NCI-H1417 (cell line): ENCODE measurements around the gene MB21D2.
A peak's percentile ranks its signal among the peaks of the same experiment; 100 is the strongest.

Experiments
- DNase-seq, 3 experiments: peaks; one replicate each; lab custom pipeline; 2025; lab: John Stamatoyannopoulos, UW

MB21D2 gene

GRCh38 chr3:192921793-192922192, 4.1 kb upstream of the MB21D2 start:
- DNase-seq = no peak

DNA sequence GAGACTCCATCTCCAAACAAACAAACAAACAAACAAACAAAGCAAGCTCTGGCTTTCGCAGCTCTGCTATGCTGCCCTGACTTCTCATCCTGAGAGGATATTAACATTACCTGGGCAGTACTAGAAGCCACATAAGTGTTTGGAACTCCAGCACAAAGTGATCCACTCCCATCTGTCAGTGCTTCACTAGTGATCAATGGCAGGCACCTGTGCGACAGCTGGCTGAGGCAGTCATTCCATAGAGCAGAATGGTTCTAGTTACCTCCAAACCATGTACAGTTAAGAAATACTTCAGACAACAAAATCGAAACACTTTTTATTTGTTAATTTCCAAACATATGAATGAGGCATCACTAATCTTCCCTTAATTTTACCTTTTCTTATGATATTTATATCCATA, 2.8 kb upstream of the MB21D2 start:
- DNase-seq = peak in 1 of 3 experiments; percentile 58

GRCh38 chr3:192919901-192920300, 2.2 kb upstream of the MB21D2 start:
- DNase-seq = no peak

GRCh38 chr3:192918275-192918588, 576 bp upstream of the MB21D2 start:
- no peak for DNase-seq

GRCh38 chr3:192917028-192917403, 640 bp downstream of the MB21D2 start:
- DNase-seq = peak; percentile 67 to 95 (median 94)

- DNase-seq = peak; percentile 30 to 86 (median 79)
These were observed 1.2 kb downstream of the MB21D2 start for GRCh38 chr3:192916371-192917027.

GRCh38 chr3:192915722-192916121, 1.9 kb downstream of the MB21D2 start:
- DNase-seq = peak; percentile 13 to 73 (median 45)

- peak; percentile 72 to 87 (median 76) for DNase-seq
These were observed 2.4 kb downstream of the MB21D2 start for GRCh38 chr3:192915304-192915703.

- peak; percentile 59 to 87 (median 76) for DNase-seq
These were observed 2.8 kb downstream of the MB21D2 start for GRCh38 chr3:192914848-192915247.

DNA sequence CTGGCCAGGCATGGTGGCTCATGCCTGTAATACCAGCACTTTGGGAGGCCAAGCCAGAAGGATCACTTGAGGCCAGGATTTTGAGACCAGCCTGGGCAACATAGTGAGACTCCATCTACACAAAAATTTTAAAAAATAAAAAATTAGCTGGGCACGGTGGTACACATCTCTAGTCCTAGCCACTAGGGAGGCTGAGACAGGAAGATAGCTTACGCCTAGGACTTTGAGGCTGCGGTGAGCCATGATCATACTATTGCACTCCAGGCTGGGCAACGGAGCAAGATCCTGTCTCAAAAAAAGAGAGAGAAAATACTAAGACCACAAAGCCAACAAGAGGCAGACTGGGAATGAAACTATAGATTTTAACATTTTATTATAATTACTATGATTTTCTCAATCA, 4.1 kb downstream of the MB21D2 start:
- DNase-seq = no peak

DNA sequence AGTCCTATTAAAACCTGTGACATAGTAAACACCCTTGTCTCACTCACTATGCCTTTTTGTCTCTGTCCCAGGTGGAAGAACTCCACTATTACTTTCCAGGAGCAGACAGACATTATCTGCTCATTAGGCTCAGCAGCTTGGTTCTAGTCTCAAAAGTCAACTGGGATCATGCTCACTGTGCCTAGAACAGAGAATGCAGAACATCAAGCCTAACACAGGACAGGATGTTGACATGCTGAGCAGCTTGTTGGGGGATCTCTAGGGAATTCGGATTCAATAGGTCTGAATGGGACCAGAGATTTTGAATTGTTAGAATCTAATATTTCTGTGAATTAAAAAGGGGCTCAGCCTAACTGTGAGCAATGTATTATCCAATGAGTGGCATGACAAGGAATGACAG, 6.4 kb downstream of the MB21D2 start:
- DNase-seq = no peak

- DNase-seq = no peak
These were observed 9.9 kb downstream of the MB21D2 start for GRCh38 chr3:192907784-192908183.

- peak; percentile 54 to 85 (median 75) for DNase-seq
These were observed 10.7 kb downstream of the MB21D2 start for GRCh38 chr3:192906940-192907339.

- DNase-seq = no peak
These were observed 11.5 kb downstream of the MB21D2 start for GRCh38 chr3:192905980-192906678.

- DNase-seq = peak in 2 of 3 experiments; percentile 33 to 72
These were observed 12.9 kb downstream of the MB21D2 start for GRCh38 chr3:192904632-192905289.

GRCh38 chr3:192902549-192902948, 15.1 kb downstream of the MB21D2 start:
- DNase-seq = no peak

- no peak for DNase-seq
These were observed 16.2 kb downstream of the MB21D2 start for GRCh38 chr3:192901435-192901834.

DNA sequence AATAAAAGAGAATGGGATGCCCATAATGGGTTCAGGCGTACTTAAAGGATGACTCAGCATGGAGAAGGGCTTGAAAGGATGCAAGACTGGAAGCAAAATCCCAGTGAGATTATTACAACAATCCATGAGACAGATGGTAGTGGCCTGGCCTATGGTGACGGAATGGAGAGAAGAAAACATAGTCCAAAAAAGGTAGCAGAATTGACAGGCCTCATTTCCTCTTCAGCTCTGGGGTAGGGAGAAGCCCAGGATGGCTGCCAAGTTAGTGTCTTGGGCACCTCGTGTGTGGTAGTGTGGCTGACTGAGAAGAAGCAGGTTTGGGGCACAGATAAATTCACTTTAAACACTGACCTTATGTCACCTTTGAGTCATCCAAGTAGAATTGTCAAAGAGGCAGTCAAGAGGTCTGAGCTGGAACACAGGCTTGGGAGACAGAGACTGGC, 18.1 kb downstream of the MB21D2 start:
- no peak for DNase-seq

GRCh38 chr3:192897005-192897404, 20.7 kb downstream of the MB21D2 start:
- no peak for DNase-seq

- DNase-seq = no peak
These were observed 21.4 kb downstream of the MB21D2 start for GRCh38 chr3:192896208-192896607.

DNA sequence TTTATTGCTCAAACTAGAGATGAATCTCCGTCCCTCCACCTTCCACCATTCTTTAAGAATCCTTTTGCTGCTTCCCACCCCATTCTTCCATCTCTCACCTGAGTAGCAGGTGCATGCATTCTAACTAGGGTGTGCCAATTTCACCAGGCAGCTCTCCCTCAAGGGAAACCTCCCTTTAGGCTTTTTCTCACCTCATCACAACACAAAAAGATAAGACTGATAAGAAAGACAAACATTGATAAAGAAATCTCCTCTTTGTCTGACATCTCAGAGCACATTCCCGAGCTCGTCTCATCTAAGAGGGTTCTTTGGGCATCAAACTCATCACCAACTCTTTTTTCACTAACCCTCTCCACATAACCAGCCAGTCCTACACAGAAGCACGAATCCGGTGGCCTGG, 23.0 kb downstream of the MB21D2 start:
- no peak for DNase-seq

DNA sequence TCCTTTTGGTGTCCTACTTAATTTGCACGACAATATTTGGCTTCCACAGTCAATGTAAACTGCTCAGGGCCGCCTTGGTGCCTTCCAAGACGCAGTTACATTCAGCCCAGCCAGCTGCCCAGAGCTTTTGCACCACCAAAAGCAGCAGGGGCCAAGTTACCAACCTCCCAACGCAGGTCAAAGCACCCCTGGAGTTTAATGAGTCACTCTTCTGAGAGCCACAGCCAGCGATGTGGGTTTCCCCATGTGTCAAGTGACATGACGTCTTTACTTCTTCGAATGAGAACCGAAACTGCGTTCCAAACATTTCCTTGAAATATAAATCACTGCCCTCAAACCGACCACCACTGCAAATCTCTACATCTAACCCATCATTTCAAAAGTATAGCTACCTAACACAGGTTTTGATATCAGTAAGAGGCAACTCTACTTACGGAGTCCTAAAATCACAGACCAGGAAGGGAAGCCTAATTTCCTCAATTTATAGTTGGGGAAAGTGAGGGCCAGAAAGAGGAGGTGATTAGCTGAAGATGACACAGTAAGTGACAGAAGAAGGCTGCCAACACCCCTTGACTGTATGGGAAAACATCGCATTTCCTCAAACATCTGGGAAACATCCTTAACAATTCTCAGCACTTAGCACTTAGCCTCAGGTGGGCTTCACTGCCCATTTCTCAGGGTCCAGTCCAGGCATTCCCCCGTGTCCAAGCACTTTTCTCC, 24.5 kb downstream of the MB21D2 start:
- peak in 2 of 3 experiments; percentile 71 to 84 for DNase-seq
